K562 (cell line): ENCODE data around the gene RYR3. TPM values are rescaled to one million over a fixed set of nuclear protein-coding genes. Genes with fewer than 3 reads are reported as not detected.

Experiments used
- ATAC-seq: fragments of 200-7000 bp; cut with Tn5 transposase; 3 replicates; pipeline ENCODE4 v1.9.1; 2020; ENCODE audit warnings: moderate library complexity
- BruUV-seq: library from RNA; stranded (reverse); fragments of 400-500 nt; replicated peaks from 2 replicates; lab custom pipeline; 2021; lab: Mats Ljungman, UMichigan
- CTCF ChIA-PET: fragments of 300-600 bp; formaldehyde crosslinking; extraction: SDS; loops from one replicate; lab custom pipeline; 2021; ENCODE audit warnings: low intra/inter-chr PET ratio; lab: Yijun Ruan, JAX
- POLR2A ChIA-PET: fragments of 300-600, 350-650 bp; sonication (Branson Sonifier 250); formaldehyde crosslinking; extraction: SDS; loops from one replicate; lab custom pipeline; 2021; ENCODE audit warnings: antibody characterized with exemption, inconsistent platforms; lab: Yijun Ruan, JAX
- DNase-seq, 4 experiments: peaks; one replicate each; pipeline versions ENCODE4 v3.0.0 to v3.0.0-alpha.2; 2011 to 2018; ENCODE audit warnings: low spot score in 3 of 4, mixed read lengths in 3 of 4; ENCODE audit errors: extremely low read depth in 1 of 4
- FAIRE-seq: peaks from 2 replicates; lab custom pipeline; 2011; peaks lifted over from hg19 to GRCh38; lab: Jason Lieb, UNC
- H2AFZ ChIP-seq: 2 replicates; pipeline ENCODE4 v1.6.0; 2011; ENCODE audit warnings: low read depth, low read length, control low read depth, inconsistent platforms
- H3K27ac ChIP-seq: fragments of 200-600 bp; 3 replicates; pipeline ENCODE4 v1.8.0; 2011; ENCODE audit warnings: low read depth, mild to moderate bottlenecking, control low read depth, inconsistent platforms, low read length, moderate library complexity, mixed read lengths; ENCODE audit errors: extremely low read depth
- H3K27me3 ChIP-seq, 2 experiments: fragments of 300-600 bp in 1 of 2; 2 replicates in 1 of 2; 3 replicates in 1 of 2; pipeline versions ENCODE4 v1.6.0 to v1.8.0; 2011; ENCODE audit warnings: inconsistent platforms in 2 of 2, low read length in 2 of 2, mild to moderate bottlenecking in 1 of 2, mixed read lengths in 1 of 2, moderate library complexity in 1 of 2; ENCODE audit not compliant: control insufficient read depth in 2 of 2, insufficient read depth in 2 of 2
- H3K36me3 ChIP-seq: fragments of 300-600 bp; 3 replicates; pipeline ENCODE4 v1.8.0; 2011; ENCODE audit warnings: mild to moderate bottlenecking, low read length, inconsistent platforms; ENCODE audit not compliant: control insufficient read depth, insufficient read depth
- H3K4me1 ChIP-seq, 2 experiments: fragments of 200-600 bp in 1 of 2; replicated peaks in 1 of 2; 2 replicates in 1 of 2; 3 replicates in 1 of 2; pipeline versions ENCODE4 v1.5.1 to v1.8.0; 2011; ENCODE audit warnings: inconsistent platforms in 2 of 2, low read length in 2 of 2, mild to moderate bottlenecking in 1 of 2, mixed read lengths in 1 of 2, moderate library complexity in 1 of 2; ENCODE audit not compliant: control insufficient read depth in 2 of 2, insufficient read depth in 2 of 2
- H3K4me2 ChIP-seq: 2 replicates; pipeline ENCODE4 v1.6.1; 2011; ENCODE audit warnings: low read length, control low read depth, inconsistent platforms, mixed read lengths; ENCODE audit not compliant: insufficient read depth
- H3K4me3 ChIP-seq: fragments of 200-600 bp; sonication (generic), shearing (Covaris generic); 2 replicates; pipeline ENCODE4 v1.5.1; 2016; ENCODE audit warnings: control low read depth, inconsistent platforms
- H3K79me2 ChIP-seq: fragments of 200-600 bp; 3 replicates; pipeline ENCODE4 v1.8.0; 2011; ENCODE audit warnings: low read length, inconsistent platforms; ENCODE audit not compliant: control insufficient read depth, insufficient read depth
- H3K9ac ChIP-seq, 2 experiments: 2 replicates each; pipeline versions ENCODE4 v1.6.0 to v1.6.1; 2011; ENCODE audit warnings: low read depth in 2 of 2, low read length in 2 of 2, control low read depth in 1 of 2, inconsistent platforms in 1 of 2, mild to moderate bottlenecking in 1 of 2, mixed read lengths in 1 of 2; ENCODE audit not compliant: insufficient read depth in 1 of 2
- H3K9me1 ChIP-seq: one replicate; pipeline ENCODE4 v1.6.0; 2011; ENCODE audit warnings: inconsistent platforms, mild to moderate bottlenecking, low read length, moderate library complexity; ENCODE audit not compliant: control insufficient read depth, insufficient read depth
- H3K9me3 ChIP-seq: replicated peaks from 2 replicates; pipeline ENCODE4 v1.5.1; 2011; ENCODE audit warnings: low read depth, low read length, inconsistent platforms; ENCODE audit not compliant: control insufficient read depth, insufficient read depth
- H4K20me1 ChIP-seq: replicated peaks from 2 replicates; pipeline ENCODE4 v1.6.1; 2011; ENCODE audit warnings: low read length, inconsistent platforms, mixed read lengths; ENCODE audit not compliant: control insufficient read depth, insufficient read depth
- ARNT ChIP-seq, 2 experiments: fragments of 450-650 bp; IDR thresholded peaks; 2 replicates each; pipeline ENCODE4 v1.6.1; 2016; ENCODE audit warnings: mild to moderate bottlenecking in 1 of 2
- ASH1L ChIP-seq: fragments of 450-650 bp; IDR thresholded peaks from 2 replicates; pipeline ENCODE4 v1.6.1; 2018; ENCODE audit warnings: borderline replicate concordance, mild to moderate bottlenecking, low read depth; ENCODE audit not compliant: partially characterized antibody
- EWSR1 ChIP-seq: fragments of 450-650 bp; IDR thresholded peaks from 2 replicates; pipeline ENCODE4 v1.6.1; 2018; ENCODE audit warnings: borderline replicate concordance, mild to moderate bottlenecking, low read depth, moderate library complexity; ENCODE audit not compliant: partially characterized antibody
- FOXJ2 ChIP-seq: fragments of 200-800 bp; sonication (Bioruptor generic); IDR thresholded peaks from 2 replicates; pipeline ENCODE4 v1.6.1; 2016; ENCODE audit warnings: missing genetic modification characterization, missing compliant biosample characterization
- GTF2A2 ChIP-seq: IDR thresholded peaks from 2 replicates; pipeline ENCODE4 v1.6.1; 2016; ENCODE audit warnings: mild to moderate bottlenecking, missing genetic modification characterization, missing compliant biosample characterization
- MLX ChIP-seq, 2 experiments: fragments of 450-650 bp in 1 of 2; sonication (generic) in 1 of 2; formaldehyde crosslinking; conservative IDR thresholded peaks; 2 replicates each; pipeline versions ENCODE4 v1.4.0 to v1.8.1; 2020 to 2022; ENCODE audit warnings: mild to moderate bottlenecking in 1 of 2, missing genetic modification reagents in 1 of 2
- PHF20 ChIP-seq: fragments of 450-650 bp; IDR thresholded peaks from 2 replicates; pipeline ENCODE4 v1.6.1; 2018; ENCODE audit not compliant: partially characterized antibody
- RBM39 ChIP-seq: fragments of 200-400 bp; formaldehyde crosslinking; optimal IDR thresholded peaks from 2 replicates; pipeline ENCODE3; 2018; ENCODE audit warnings: low read depth, low read length
- SAFB2 ChIP-seq: fragments of 200-400 bp; formaldehyde crosslinking; IDR thresholded peaks from 2 replicates; pipeline ENCODE4 v1.6.1; 2018; ENCODE audit warnings: borderline replicate concordance, low read length, low read depth, moderate library complexity; ENCODE audit not compliant: severe bottlenecking
- ZNF133 ChIP-seq: fragments of 250-450 bp; sonication (Bioruptor Pico); IDR thresholded peaks from 2 replicates; pipeline ENCODE4 v1.4.0; 2020; ENCODE audit warnings: mild to moderate bottlenecking
- ZNF282 ChIP-seq: sonication (generic); formaldehyde crosslinking; IDR thresholded peaks from 2 replicates; pipeline ENCODE4 v1.8.1; 2023; ENCODE audit warnings: missing genetic modification reagents
- ZNF561 ChIP-seq: fragments of 450-650 bp; formaldehyde crosslinking; conservative IDR thresholded peaks from 2 replicates; pipeline ENCODE4 v1.4.0; 2020; ENCODE audit warnings: mild to moderate bottlenecking, moderate library complexity
- ZNF589 ChIP-seq: fragments of 200-800 bp; sonication (Bioruptor generic); IDR thresholded peaks from 2 replicates; pipeline ENCODE4 v1.6.1; 2016; ENCODE audit warnings: low read depth, missing genetic modification characterization, missing compliant biosample characterization
- ZNF75A ChIP-seq: fragments of 450-650 bp; formaldehyde crosslinking; IDR thresholded peaks from 2 replicates; pipeline ENCODE4 v1.4.0; 2020; ENCODE audit warnings: mild to moderate bottlenecking
- WGBS: fragments of 100-300 bp; shearing (Covaris generic); methylation state at CpG from one replicate; pipeline ENCODE4 v1.1.6; 2016; ENCODE audit warnings: low coverage, mixed read lengths; ENCODE audit not compliant: insufficient coverage; ENCODE audit errors: missing lambda C conversion rate; 5-methylcytosine and 5-hydroxymethylcytosine counted together
- in situ Hi-C: fragments of 300-500 bp; cut with MboI; formaldehyde crosslinking; loops from 4 replicates; pipeline ENCODE4 v1.15.0; 2018; ENCODE audit warnings: inconsistent platforms, mixed read lengths
- intact Hi-C: fragments of 100-400 bp; cut with micrococcal nuclease; formaldehyde crosslinking; loops from 2 replicates; pipeline ENCODE4 v1.14.2; 2022
- polyA plus RNA-seq, 8 experiments: library from polyadenylated mRNA; depleted of rRNA in 4 of 8; stranded (reverse) in 5 of 8; unstranded in 3 of 8; fragments of >200 nt; fragmentation: Nextera tagmentation in 2 of 8; fragmentation: Illumina TruSeq in 1 of 8; extraction: Ambion mirVana in 2 of 8; extraction: Trizol in 1 of 8; gene quantifications; 2 replicates each; pipeline versions ENCODE4 v1.2.1 to v1.2.3, GENCODE V29; 2011 to 2014; ENCODE audit warnings: inconsistent platforms in 1 of 8, missing spikeins in 1 of 8
- total RNA-seq, 7 experiments: library from RNA; depleted of rRNA in 6 of 7; stranded (reverse); fragments of >200 nt in 6 of 7; fragmentation: Illumina TruSeq in 2 of 7; extraction: Trizol in 2 of 7; gene quantifications; 2 replicates each; pipeline versions ENCODE4 v1.2.1 to v1.2.3, GENCODE V29; 2011 to 2021; ENCODE audit warnings: low replicate concordance in 1 of 7

RYR3 gene
- total and polyA plus RNA-seq, 9 of the 15 experiments (the other 6 are each of a cell fraction or from before 2014, with no cell fraction given) = 0.04 TPM; not detected in 8

DNA sequence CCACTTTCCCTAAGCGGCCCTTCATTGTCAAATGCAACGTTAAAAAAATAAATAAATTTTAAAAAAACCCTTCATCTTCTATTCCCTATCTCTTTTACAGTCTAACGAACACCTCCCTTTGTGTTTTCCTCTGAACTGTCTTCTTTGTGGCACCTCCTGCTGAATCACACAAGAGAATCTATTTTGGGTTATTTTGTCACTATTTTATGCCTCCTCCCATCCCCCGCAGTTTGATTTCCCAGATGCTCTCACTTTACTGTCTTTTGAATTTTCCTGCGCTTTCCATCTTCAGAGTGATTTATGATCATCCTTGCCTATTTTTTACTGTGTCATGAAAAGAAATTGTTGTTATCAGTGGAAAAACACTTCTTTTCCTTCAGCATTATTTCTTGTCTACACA lies 32.5 kb downstream of the RYR3 start:
- in situ Hi-C loops = no loop called here
- BruUV-seq = no TSS peak
- POLR2A ChIA-PET = no interaction called here
- Histone ChIP-seq H3K36me3 (no peaks in the 10 kb centered on the region), H3K9ac (no peak overlapping the region), H3K27me3 (peaks cover 0 to 7% of the 10 kb centered on the region in 2 experiments; a peak in 2 of 5 replicates), H3K9me1 (no peaks in the 10 kb centered on the region), H3K4me3 (no peak overlapping the region), H3K4me2 (no peak overlapping the region), H3K9me3 (no peaks in the 10 kb centered on the region), H3K4me1 (no peaks in the 10 kb centered on the region), H3K27ac (no peak overlapping the region), H3K79me2 (no peaks in the 10 kb centered on the region), H4K20me1 (no peaks in the 10 kb centered on the region; the same call in 1 of the 2 replicates), H2AFZ (no peak overlapping the region)
- FAIRE-seq = no peak
- no peak for TF ChIP-seq SAFB2
- no peak for TF ChIP-seq MLX (CRISPR knock-in tag; conservative IDR thresholded peaks at IDR 0.05)
- TF ChIP-seq ZNF561 = no peak
- no peak for TF ChIP-seq ZNF589 (CRISPR knock-in tag)
- no peak for TF ChIP-seq EWSR1
- TF ChIP-seq PHF20 = no peak
- no peak for TF ChIP-seq GTF2A2 (tag)
- no peak for TF ChIP-seq RBM39
- no peak for TF ChIP-seq FOXJ2 (tag)
- no peak for TF ChIP-seq ARNT (IDR thresholded peaks at IDR 0.05)
- TF ChIP-seq ZNF75A (CRISPR knock-in tag) = no peak
- TF ChIP-seq ZNF133 = no peak
- TF ChIP-seq ASH1L = no peak
- TF ChIP-seq ZNF282 (CRISPR knock-in tag) = no peak
- DNase-seq = no peak
- CTCF ChIA-PET = no interaction called here
- intact Hi-C loops = no loop called here
- ATAC-seq = no peak
- WGBS = 0% methylated on average over 5 of the region's 5 CpGs
